ENCODE data around the gene ZZZ3.
"Not testable (repeated sequence)": the region's sequence is repeated elsewhere in the genome, so short reads cannot be mapped to it uniquely, and the experiment has no call there.

GRCh38 chr1:77674807-77675206, 7.7 kb downstream of the ZZZ3 start:
- TF ChIP-seq CREB1 (IDR thresholded peaks at IDR 0.05); POLR2AphosphoS5 (IDR thresholded peaks at IDR 0.05; ENCODE audit: low read depth, low read length); CHD1 (IDR thresholded peaks at IDR 0.05; ENCODE audit: low read depth, low read length); FOSL1 (IDR thresholded peaks at IDR 0.05; ENCODE audit: insufficient read depth, low read depth, low read length); POLR2A (IDR thresholded peaks at IDR 0.05; ENCODE audit: control extremely low read depth in 1 of 2, low read depth in 2 of 2, low read length in 2 of 2); GABPA (IDR thresholded peaks at IDR 0.05; ENCODE audit: borderline replicate concordance, insufficient read depth, low read length); EZH2 (IDR thresholded peaks at IDR 0.05; ENCODE audit: low read depth, low read length, severe bottlenecking); PHF8 (conservative IDR thresholded peaks at IDR 0.05; ENCODE audit: low read depth, low read length); HDAC2 (IDR thresholded peaks at IDR 0.05; ENCODE audit: borderline replicate concordance in 1 of 2, low read depth in 2 of 2, low read length in 2 of 2); CBX8 (IDR thresholded peaks at IDR 0.05; ENCODE audit: borderline replicate concordance, low read depth, low read length): not testable (repeated sequence)
- TF ChIP-seq, protein P1, sequence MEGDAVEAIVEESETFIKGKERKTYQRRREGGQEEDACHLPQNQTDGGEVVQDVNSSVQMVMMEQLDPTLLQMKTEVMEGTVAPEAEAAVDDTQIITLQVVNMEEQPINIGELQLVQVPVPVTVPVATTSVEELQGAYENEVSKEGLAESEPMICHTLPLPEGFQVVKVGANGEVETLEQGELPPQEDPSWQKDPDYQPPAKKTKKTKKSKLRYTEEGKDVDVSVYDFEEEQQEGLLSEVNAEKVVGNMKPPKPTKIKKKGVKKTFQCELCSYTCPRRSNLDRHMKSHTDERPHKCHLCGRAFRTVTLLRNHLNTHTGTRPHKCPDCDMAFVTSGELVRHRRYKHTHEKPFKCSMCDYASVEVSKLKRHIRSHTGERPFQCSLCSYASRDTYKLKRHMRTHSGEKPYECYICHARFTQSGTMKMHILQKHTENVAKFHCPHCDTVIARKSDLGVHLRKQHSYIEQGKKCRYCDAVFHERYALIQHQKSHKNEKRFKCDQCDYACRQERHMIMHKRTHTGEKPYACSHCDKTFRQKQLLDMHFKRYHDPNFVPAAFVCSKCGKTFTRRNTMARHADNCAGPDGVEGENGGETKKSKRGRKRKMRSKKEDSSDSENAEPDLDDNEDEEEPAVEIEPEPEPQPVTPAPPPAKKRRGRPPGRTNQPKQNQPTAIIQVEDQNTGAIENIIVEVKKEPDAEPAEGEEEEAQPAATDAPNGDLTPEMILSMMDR (IDR thresholded peaks at IDR 0.05; ENCODE audit: control extremely low read depth in 1 of 3, insufficient read depth in 1 of 3, low read depth in 1 of 3, low read length in 3 of 3): not testable (repeated sequence)

All from H1 (cell line).